Body of pancreas (tissue), 4 donors: ENCODE data around the gene COX6A1. TPM values are rescaled to one million over a fixed set of nuclear protein-coding genes. Genes with fewer than 3 reads are reported as not detected.

Experiments used
- ATAC-seq: fragments of 150-250 bp; one replicate; pipeline ENCODE4 v1.9.1; 2016
- DNase-seq, 4 donors: peaks; one replicate each; pipeline ENCODE4 v3.0.0-alpha.2; 2019
- H3K27ac ChIP-seq, 4 donors: fragments of 200-600 bp; sonication (generic); 1 replicate in 3 of 4; 2 replicates in 1 of 4; pipeline versions ENCODE4 v1.5.1 to v1.6.1; 2016 to 2019; ENCODE audit warnings: mild to moderate bottlenecking in 1 of 4, mixed read lengths in 1 of 4, moderate library complexity in 1 of 4
- H3K27me3 ChIP-seq, 2 donors: fragments of 200-600 bp; sonication (generic); one replicate each; pipeline ENCODE4 v1.6.0; 2016; ENCODE audit warnings: mild to moderate bottlenecking in 1 of 2
- H3K36me3 ChIP-seq, 2 donors: fragments of 200-600 bp; sonication (generic); replicated peaks in 1 of 2; 2 replicates each; pipeline ENCODE4 v1.5.1; 2016; ENCODE audit warnings: low read depth in 2 of 2; ENCODE audit not compliant: insufficient read depth in 1 of 2
- H3K4me1 ChIP-seq: fragments of 200-600 bp; sonication (generic); one replicate; pipeline ENCODE4 v1.6.0; 2016
- H3K4me3 ChIP-seq, 2 donors: fragments of 200-600 bp; sonication (generic); 1 replicate in 1 of 2; 2 replicates in 1 of 2; pipeline ENCODE4 v1.5.1; 2016 to 2019
- H3K9me3 ChIP-seq, 3 donors: fragments of 200-600 bp; sonication (generic); 1 replicate in 2 of 3; 2 replicates in 1 of 3; pipeline ENCODE4 v1.5.1; 2016
- POLR2A ChIP-seq, 3 donors: fragments of 450-650 bp; IDR thresholded peaks; one replicate each; pipeline ENCODE4 v1.6.1; 2016; ENCODE audit warnings: antibody characterized with exemption in 3 of 3, mild to moderate bottlenecking in 2 of 3
- WGBS, 2 donors: methylation state at CpG; one replicate each; pipeline ENCODE4 v1.1.5; 2017; 5-methylcytosine and 5-hydroxymethylcytosine counted together
- intact Hi-C: fragments of 100-400 bp; cut with DNase I; formaldehyde crosslinking; loops from one replicate; pipeline ENCODE4 v1.15.1; 2023
- total RNA-seq, 2 donors: library from RNA; depleted of rRNA; stranded (reverse); fragments of >200 nt; gene quantifications; one replicate each; pipeline ENCODE4 v1.1.0, GENCODE V29; 2016
- TF ChIP-seq, protein P1 (sequence below), 7 experiments: fragments of 450-650 bp in 4 of 7; fragments of 200-600 bp in 3 of 7; sonication (generic) in 3 of 7; IDR thresholded peaks; one replicate each; pipeline ENCODE4 v1.5.1; 2016 to 2019; ENCODE audit warnings: antibody characterized with exemption in 7 of 7

The COX6A1 gene
- total RNA-seq, 2 donors from 2014 or later, result 183 to 359 TPM

DNA sequence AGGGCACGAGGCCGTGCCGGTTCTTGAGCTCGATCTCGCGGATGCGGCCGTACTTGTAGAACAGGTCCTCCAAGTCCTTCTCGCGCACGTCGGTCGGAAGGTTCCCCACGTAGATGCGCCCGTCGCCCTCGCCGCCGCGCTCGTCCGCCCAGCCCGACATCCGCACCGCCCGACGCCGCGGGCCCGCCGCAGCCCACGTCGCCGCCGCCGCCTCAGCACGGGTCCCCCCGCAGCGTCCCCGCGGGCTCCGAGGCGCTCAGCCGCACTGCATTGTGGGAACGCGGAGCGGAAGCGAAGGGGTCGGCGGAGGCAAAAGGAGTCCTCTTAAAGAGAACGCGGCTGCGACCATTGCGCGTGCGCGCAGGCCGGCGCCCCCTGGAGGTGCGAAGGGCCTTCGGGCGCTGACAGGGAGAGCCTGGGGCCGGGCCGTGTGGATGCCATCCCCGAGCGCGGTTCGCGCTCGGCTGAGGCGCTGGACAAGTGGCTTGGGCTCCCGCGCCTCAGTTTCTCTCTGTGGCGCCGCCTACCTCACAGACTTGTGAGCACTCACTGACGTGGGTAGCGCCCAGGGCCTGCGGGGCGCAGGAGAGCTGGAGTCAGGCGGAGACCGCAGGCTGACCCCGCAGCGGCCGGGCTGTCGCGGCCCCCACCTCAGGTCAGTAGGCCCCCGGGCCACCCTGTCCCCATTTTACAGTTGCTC, 31.7 kb downstream of the COX6A1 start, which contains the start of gene SRSF9:
Gene SRSF9, minus strand, starts transcription at position 299 of the 700 bp plus-strand sequence. Its CDS starts 139 bp downstream, at position 160.
- peak within 1 kb of the TSS; percentile 90 to 93 for H3K4me3 ChIP-seq
- 0% methylated on average over 65 of the region's 88 CpGs; no CpG with 5 or more reads in 1 of the 2 donors for WGBS, 2 donors
- H3K9me3 ChIP-seq, result no peaks in the 10 kb centered on the region
- peaks cover 37% of the 10 kb centered on the region for H3K4me1 ChIP-seq
- ATAC-seq (peak; percentile 93), DNase-seq (peak; percentile 94 to 96 (median 95))
- peak within 1 kb of the TSS; percentile 81 to 95 (median 88) for H3K27ac ChIP-seq
- peaks cover 0 to 3% of the 10 kb centered on the region in 2 donors for H3K36me3 ChIP-seq
- intact Hi-C loops, result no loop called here
- no peaks in the 10 kb centered on the region for H3K27me3 ChIP-seq
- TF ChIP-seq, protein P1, sequence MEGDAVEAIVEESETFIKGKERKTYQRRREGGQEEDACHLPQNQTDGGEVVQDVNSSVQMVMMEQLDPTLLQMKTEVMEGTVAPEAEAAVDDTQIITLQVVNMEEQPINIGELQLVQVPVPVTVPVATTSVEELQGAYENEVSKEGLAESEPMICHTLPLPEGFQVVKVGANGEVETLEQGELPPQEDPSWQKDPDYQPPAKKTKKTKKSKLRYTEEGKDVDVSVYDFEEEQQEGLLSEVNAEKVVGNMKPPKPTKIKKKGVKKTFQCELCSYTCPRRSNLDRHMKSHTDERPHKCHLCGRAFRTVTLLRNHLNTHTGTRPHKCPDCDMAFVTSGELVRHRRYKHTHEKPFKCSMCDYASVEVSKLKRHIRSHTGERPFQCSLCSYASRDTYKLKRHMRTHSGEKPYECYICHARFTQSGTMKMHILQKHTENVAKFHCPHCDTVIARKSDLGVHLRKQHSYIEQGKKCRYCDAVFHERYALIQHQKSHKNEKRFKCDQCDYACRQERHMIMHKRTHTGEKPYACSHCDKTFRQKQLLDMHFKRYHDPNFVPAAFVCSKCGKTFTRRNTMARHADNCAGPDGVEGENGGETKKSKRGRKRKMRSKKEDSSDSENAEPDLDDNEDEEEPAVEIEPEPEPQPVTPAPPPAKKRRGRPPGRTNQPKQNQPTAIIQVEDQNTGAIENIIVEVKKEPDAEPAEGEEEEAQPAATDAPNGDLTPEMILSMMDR (IDR thresholded peaks at IDR 0.05), result peak; percentile 79 to 99 (median 93)
- peak in 2 of 3 donors; percentile 66 to 68 for TF ChIP-seq POLR2A (IDR thresholded peaks at IDR 0.05)

DNA sequence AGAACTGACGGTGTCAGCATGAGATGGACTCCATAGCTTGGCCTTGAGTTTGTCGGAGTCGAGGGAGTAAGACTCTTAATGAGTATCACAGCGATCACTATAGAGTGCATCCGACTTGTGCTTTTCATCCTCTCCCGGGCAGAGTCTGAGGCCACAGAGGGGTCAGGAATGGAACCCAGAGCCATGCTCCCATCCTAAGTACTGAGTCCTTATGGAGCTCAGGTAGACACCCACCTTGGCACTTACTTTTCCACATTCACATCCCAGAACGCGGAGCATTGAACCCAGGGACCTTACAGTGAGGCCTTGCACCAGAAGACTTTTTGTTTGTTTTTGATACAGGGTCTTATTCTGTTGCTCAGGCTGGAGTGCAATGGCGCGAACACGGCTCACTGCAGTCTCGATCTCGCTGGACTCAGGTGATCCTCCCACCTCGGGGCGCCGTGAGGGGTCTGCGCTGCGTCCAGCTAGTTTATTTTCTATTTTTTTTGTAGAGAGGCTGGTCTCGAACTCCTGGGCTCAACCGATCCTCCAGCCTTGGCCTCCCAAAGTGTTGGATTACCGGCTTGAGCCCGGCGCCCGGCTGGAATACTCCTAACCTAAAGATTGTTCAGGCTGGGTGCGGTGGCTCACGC, 32.4 kb downstream of the COX6A1 start:
- Histone ChIP-seq H3K27ac (peak overlapping the region; percentile 81 to 95 (median 88)), H3K4me1 (peaks cover 37% of the 10 kb centered on the region)
- peak; percentile 2 for ATAC-seq

DNA sequence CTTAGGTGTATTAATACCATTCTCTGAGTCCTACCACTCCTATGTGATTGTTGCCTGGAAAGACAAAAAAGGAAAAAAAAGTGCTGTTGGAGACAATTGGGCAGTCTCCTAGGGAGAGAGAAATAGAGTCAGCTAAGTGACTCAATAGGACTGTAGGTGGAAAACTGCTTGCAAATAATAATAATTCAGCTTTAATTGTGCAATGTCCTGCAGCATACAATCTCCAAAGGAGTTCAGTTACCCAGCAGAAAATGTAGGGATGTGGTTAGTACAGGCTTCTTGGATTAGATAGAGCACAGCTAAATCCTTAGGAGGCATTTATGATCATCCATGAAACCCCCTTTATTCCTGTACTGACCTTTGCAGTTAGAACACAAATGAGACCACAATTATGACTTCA, 34.6 kb downstream of the COX6A1 start:
- H3K27ac ChIP-seq, result no peak overlapping the region
- H3K9me3 ChIP-seq, result no peaks in the 10 kb centered on the region
- no peaks in the 10 kb centered on the region for H3K27me3 ChIP-seq
- DNase-seq (no peak), ATAC-seq (no peak)
- intact Hi-C loops, result no loop called here
- no peak overlapping the region for H3K4me3 ChIP-seq
- H3K36me3 ChIP-seq, result no peaks in the 10 kb centered on the region
- no peak for TF ChIP-seq POLR2A (IDR thresholded peaks at IDR 0.05)
- TF ChIP-seq, protein P1 (IDR thresholded peaks at IDR 0.05), result no peak
- peaks cover 16% of the 10 kb centered on the region for H3K4me1 ChIP-seq

More for the DNA sequence above, 32.4 kb downstream of the COX6A1 start:
- intact Hi-C loops, result no loop called here
- WGBS, 2 donors, result 64 to 76% methylated on average over 21 to 26 of the region's 26 CpGs
- no peaks in the 10 kb centered on the region for H3K9me3 ChIP-seq
- no peaks in the 10 kb centered on the region for H3K36me3 ChIP-seq
- H3K4me3 ChIP-seq, result peak overlapping the region; percentile 27 to 53
- TF ChIP-seq, protein P1 (IDR thresholded peaks at IDR 0.05), result no peak
- TF ChIP-seq POLR2A (IDR thresholded peaks at IDR 0.05), result no peak
- DNase-seq, result no peak
- H3K27me3 ChIP-seq, result no peaks in the 10 kb centered on the region

DNA sequence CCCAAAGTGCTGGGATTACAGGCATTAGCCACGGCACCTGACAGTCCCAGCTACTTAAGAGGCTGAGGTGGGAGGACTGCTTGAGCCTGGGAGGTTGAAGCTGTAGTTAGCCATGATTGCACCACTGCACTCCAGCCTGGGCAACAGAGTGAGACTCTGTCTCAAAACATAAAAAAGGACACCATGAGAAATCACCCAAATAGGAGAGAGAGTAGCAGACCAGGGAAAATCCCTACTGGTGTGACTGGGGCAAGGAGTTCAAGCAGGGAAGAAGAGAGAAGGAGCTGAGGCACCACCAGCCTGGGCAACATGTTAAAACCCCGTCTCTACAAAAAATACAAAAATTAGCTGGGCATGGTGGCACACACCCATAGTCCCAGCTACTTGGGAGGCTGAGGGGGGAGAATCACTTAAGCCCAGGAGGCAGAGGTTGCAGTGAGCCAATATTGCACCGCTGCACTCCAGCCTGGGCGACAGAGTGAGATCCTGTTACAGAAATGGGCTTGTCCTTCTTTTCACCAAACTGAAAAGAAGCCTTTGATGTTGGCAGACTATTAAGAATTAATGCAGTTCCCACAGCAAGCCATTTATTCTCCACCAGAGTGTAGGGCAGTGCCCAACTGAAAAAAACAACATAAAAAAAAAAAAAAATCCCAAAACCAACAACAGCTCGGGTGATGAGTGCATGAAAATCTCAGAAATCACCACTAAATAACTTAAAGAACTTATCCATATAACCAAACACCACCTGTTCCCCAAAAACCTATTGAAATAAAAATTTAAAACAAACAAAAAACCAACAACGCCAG, 36.1 kb downstream of the COX6A1 start:
- no peaks in the 10 kb centered on the region for H3K36me3 ChIP-seq
- no peak overlapping the region for H3K4me3 ChIP-seq
- DNase-seq, result no peak
- H3K27me3 ChIP-seq, result no peaks in the 10 kb centered on the region
- intact Hi-C loops, result no loop called here
- WGBS, 2 donors, result 73 to 74% methylated on average over 6 of the region's 6 CpGs
- no peak for TF ChIP-seq POLR2A (IDR thresholded peaks at IDR 0.05)
- TF ChIP-seq, protein P1 (IDR thresholded peaks at IDR 0.05), result no peak
- peaks cover 7% of the 10 kb centered on the region for H3K4me1 ChIP-seq
- ATAC-seq, result no peak
- no peaks in the 10 kb centered on the region for H3K9me3 ChIP-seq
- peak overlapping the region in 1 of 4 donors; percentile 63 for H3K27ac ChIP-seq
